ENCODE results near the gene PRDM16.

Gene PRDM16

GRCh38 chr1:3451994-3452865, 383.2 kb downstream of the PRDM16 start:
- no peak for DNase-seq (ENCODE audit: low read depth)

DNA sequence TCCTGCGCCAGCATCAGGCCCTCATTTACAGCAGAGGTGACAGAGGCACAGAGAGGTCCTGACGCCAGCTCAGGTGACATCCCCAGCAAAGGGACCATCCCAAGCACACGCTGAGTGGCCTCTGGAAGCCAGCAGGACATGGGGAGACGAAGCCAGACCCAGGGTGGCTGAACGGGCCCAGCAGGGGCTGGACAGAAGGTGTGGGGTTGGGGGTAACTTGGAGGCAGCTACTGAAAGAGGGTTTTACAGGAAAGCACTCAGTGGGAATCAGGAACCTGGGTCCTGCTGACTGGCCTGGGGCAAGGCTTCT, 383.8 kb downstream of the PRDM16 start:
- DNase-seq (ENCODE audit: low read depth): no peak

- DNase-seq (ENCODE audit: low read depth): peak; percentile 67
These were observed 384.3 kb downstream of the PRDM16 start for GRCh38 chr1:3453203-3453761.

DNA sequence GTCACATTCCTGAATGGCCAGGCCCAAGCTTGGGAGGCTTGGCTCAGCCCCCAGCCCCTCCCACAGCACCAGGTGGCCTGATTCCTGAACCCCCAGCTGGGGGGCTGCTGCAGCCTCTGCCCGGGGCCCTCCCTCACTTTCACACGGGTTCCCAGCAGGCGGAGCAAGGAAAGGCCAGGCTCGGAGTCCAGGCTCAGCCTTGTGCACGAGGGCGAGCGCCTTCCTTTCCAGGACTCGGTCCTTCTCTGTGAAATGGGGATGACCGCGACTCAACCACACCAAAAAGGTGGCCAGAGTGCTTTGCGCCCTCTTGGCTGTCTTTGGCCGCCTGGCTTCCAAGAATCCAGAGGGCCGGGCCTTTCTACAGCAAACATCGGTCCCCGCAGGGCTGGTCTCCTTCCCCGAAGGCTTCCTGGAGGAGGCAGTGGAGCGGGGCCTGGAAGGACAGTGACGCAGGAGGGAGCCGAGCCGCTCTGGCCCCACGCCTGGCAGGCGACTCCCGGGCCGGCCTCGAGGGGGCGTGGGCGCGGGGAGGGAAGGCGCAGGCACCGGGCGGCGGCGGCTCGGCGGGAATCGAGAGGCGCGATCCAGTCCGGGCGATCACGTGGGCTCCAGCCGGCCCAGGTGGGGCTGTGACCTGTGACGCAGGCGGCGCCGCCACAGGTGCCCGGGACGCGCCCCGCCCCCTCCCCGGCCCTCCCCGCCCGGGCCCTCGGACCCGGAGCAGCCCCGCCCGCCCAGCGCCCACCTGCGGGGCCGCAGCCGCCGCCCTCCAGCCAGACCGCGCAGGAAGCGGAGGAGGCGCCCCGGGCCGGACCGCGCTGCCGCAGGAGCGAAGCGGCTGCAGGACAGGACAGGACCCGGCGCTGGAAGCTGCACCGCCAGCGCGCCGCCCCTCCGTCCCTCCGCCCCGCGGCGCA, 385.1 kb downstream of the PRDM16 start, which contains the start of gene ARHGEF16:
TSS of gene ARHGEF16 (plus strand) at position 775 of the 920 bp plus-strand sequence. CDS start 8,420 bp downstream, outside the sequence.
- DNase-seq (ENCODE audit: low read depth): peak; percentile 22

- DNase-seq (ENCODE audit: low read depth): no peak
These were observed 386.0 kb downstream of the PRDM16 start for GRCh38 chr1:3454811-3455618.

GRCh38 chr1:3455670-3456448, 386.9 kb downstream of the PRDM16 start:
- no peak for DNase-seq (ENCODE audit: low read depth)

GRCh38 chr1:3456449-3456963, 387.5 kb downstream of the PRDM16 start:
- no peak for DNase-seq (ENCODE audit: low read depth)

- DNase-seq (ENCODE audit: low read depth): no peak
These were observed 388.2 kb downstream of the PRDM16 start for GRCh38 chr1:3456964-3457909.

DNA sequence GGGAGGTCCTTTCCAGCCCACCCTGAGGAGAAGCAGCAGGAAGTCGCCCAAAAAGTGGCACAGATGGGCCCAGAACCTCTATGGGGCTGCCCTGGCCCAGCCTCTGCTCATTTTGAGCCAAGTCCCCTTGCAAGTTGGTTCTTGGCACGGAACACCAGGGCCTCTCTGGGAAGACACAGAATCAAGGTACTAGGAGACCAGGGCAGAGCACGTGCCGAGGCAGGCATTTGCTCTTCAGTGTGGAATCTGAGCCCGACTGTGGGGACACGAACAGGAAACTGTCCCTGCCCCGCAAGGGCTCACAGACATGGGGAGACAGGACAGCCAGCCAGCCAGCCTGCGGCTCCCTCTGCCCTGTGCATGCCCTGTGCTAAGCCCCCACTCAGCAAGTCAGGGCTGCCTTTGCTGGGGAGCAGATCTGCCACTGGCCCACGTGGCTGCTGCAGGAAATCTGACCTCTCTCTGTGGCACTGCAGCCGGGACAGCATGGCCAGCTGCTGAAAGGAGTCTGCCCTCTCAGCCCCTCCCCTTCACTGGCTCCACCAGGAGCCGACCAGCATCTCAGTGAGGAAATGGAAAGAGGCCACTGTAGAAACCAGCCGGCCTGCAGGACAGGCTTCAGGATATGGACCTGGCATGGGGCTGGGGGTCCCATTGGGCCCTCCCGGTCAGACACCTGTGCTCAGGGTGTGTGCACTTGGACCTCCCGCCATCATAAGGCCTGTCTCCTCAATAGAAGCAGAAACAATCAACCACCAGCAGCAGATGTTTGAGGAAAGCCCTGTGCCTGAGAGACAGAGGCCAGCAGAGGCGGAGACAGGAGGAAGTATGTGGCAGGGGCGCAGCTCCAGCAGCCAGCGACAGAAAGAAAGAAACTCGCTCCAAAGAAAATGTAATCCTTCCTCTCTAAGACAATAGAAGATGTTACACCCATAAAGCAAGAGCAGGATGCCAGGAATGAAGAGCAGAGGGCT, 389.2 kb downstream of the PRDM16 start:
- DNase-seq (ENCODE audit: low read depth): no peak

- no peak for DNase-seq (ENCODE audit: low read depth)
These were observed 390.3 kb downstream of the PRDM16 start for GRCh38 chr1:3459051-3459908.

DNA sequence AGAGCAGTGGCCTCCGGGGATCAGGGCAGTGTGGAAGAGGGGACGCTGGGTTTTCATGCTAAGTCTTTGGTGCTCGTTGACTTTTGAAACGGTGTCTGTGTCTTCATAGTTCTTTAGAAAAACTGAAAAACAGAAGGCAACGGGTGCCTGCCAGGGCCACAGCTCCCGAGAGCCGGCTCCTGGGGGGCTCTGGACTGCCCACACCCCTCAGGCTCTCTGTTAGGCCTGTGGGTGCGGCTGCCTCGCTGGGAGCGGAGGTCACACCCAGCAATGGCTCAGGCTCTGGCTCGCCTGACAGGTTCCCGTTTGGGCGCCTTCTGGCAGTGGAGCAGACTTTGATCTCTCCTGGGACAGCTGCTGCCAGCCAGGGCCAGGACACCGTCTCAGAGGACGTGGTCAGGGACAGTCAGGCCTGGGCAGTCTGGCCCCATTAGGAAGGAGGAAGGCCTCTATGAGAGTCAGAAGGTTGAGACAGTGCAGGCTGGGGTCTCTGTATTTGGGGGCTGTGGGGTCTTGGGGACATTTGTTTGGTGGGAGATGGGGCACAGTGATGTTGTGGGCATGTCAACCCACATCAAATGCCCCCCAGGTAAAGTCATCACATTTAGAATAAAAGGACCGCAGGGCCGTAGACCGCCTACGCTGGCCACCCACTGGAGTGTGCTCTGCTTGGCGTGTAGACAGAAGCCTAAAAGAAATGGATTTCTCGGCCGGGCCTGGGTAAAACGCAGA, 391.1 kb downstream of the PRDM16 start:
- DNase-seq (ENCODE audit: low read depth): no peak

- no peak for DNase-seq (ENCODE audit: low read depth)
These were observed 391.7 kb downstream of the PRDM16 start for GRCh38 chr1:3460672-3461131.

DNA sequence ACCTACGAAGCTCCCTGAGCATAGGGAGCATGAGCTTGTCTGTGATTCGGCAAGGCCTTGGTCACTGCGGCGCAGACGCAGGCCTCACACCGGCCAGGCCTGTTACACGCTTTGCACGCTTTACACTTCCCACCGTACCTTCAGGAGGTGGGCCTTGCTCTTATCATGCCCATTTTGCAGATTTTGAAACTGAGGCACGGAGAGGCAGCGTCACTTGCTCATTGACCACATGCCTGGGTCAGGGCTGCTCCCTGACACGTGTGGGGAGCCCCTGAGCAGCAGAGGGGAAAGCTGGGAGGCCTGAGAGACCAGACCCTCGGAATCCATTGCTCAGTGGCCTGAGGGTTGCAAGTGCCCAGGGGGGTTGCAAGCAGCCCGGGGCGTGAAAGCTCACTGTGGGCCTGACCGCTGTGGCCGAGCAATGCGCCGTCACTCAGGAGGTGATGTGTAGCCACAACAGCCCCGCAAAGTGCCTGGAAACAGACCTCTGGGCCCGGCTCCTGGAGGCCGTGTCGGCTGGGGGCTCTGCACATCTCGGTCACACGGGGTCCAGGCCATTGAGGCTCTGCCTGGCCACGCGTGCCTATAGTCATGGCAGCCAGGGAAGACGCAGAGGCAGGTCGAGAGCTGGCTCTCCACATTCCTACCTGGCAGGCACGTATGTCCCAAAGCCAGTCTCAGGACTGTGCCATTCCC, 392.4 kb downstream of the PRDM16 start:
- DNase-seq (ENCODE audit: low read depth): no peak

DNA sequence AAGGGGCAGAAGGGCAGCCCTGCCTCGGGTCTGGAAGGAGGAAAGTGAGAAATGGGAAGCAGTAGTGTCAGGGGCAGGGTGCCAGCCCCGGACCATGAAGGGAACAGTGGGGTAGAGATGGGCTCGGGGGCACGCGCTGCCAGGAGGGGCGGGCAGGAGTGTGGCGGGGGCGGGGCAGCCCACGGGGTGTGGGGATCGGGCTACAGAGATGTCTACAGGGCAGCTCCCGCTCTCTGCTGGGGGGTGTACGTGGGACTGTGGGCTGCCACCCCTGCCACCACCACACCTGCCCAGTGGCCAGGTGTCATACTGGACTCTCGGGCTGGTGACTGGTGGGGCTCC, 392.9 kb downstream of the PRDM16 start:
- DNase-seq (ENCODE audit: low read depth): no peak

DNA sequence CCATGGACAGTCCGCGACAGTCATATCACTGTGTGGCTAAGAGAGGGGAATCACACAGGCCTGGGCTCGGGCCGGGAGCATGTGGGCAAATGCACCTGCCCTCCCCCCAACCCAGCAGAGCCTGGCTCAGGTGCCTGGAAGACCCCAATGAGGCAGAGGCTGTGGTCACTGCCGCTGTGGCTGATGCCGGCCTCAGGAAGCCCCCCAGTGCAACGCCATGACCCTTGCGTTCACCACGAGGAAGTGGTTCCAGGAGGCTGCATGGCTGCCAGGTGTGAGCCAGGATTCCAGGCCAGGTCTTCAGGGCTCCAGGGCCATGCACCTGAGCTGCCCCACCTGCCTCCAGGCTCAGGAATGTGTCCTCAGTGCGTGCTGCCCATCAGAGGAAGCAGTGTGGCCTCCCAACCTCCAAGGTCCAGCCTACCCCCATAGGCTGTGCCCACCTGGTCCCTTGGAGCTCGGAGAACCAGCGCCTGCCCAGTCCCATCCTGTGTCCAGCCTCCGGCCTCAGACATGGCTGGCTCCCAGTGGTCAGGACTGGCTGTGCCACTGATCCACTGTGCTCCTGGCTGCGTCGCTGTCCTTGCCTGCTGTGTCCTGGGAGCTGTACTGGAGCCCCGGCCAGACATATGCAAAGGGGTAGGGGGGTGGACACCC, 393.5 kb downstream of the PRDM16 start:
- DNase-seq (ENCODE audit: low read depth): no peak

- DNase-seq (ENCODE audit: low read depth): no peak
These were observed 394.0 kb downstream of the PRDM16 start for GRCh38 chr1:3463013-3463385.
